Right cardiac atrium (tissue), 5 donors: Measurements from ENCODE around the gene NSL1. TPM values are rescaled to one million over a fixed set of nuclear protein-coding genes. Genes with fewer than 3 reads are reported as not detected.
"Not testable (repeated sequence)": the region's sequence is repeated elsewhere in the genome, so short reads cannot be mapped to it uniquely, and the experiment has no call there.

Experiments
- ATAC-seq, 2 donors: fragments of 200-7000 bp; cut with Tn5 transposase; one replicate each; pipeline versions ENCODE4 v1.8.0 to v1.9.1; 2020; ENCODE audit warnings: moderate library complexity in 2 of 2, mild to moderate bottlenecking in 1 of 2
- DNase-seq, 3 donors: peaks; one replicate each; pipeline ENCODE4 v3.0.0-alpha.2; 2020
- H3K27ac ChIP-seq: one replicate; pipeline ENCODE4 v1.5.1; 2013; ENCODE audit warnings: mild to moderate bottlenecking, low read length, control low read depth, moderate library complexity
- H3K27me3 ChIP-seq: one replicate; pipeline ENCODE4 v1.6.1; 2013; ENCODE audit not compliant: control insufficient read depth, insufficient read depth
- H3K4me1 ChIP-seq: one replicate; pipeline ENCODE4 v1.6.1; 2013; ENCODE audit warnings: low read length; ENCODE audit not compliant: control insufficient read depth, insufficient read depth
- H3K4me3 ChIP-seq: one replicate; pipeline ENCODE4 v1.5.1; 2013; ENCODE audit warnings: low read length, control low read depth
- H3K9me3 ChIP-seq: one replicate; pipeline ENCODE4 v1.6.1; 2013; ENCODE audit warnings: low read length; ENCODE audit not compliant: control insufficient read depth
- WGBS: extraction: QIAGEN DNeasy Blood & Tissue Kit; methylation state at CpG from one replicate; pipeline ENCODE4 v1.1.7; 2013; 5-methylcytosine and 5-hydroxymethylcytosine counted together
- intact Hi-C, 4 donors: fragments of 100-400 bp; cut with DNase I; formaldehyde crosslinking; loops; one replicate each; pipeline versions ENCODE4 v1.11.0 to v1.14.0; 2022 to 2023
- polyA plus RNA-seq: library from polyadenylated mRNA; stranded (reverse); fragments of 200-250 nt; gene quantifications from one replicate; pipeline ENCODE4 v1.2.3, GENCODE V29; 2013
- total RNA-seq, 4 donors: library from RNA; stranded (reverse); fragmentation: NEBNext Ultra II Directional; extraction: Animal tissue kit (Norgen Biotek cat#: 25700); gene quantifications; one replicate each; pipeline ENCODE4 v1.2.1, GENCODE V29; 2021
- donor health status: healthy with polysubstance abuse.
- donor health status: DM: no; HTN: yes; CAD: no.
- donor health status: DM: no; HTN: no; CAD: no.
- donor health status: DM: no; HTN: yes; CAD: no; lungs with severe emphysema.
- donor health status: DM: yes; HTN: yes; CAD: no.

Gene NSL1
- total and polyA plus RNA-seq, 5 donors: 22.5 to 30.6 (median 23.7) TPM

- no peaks in the 10 kb centered on the region for H3K27me3 ChIP-seq
- DNase-seq (no peak), ATAC-seq (no peak)
- WGBS: 75% methylated on average over 9 of the region's 9 CpGs
- intact Hi-C loops: no loop called here
- no peak overlapping the region for H3K4me3 ChIP-seq
- H3K4me1 ChIP-seq: no peaks in the 10 kb centered on the region
- no peaks in the 10 kb centered on the region for H3K9me3 ChIP-seq
- no peak overlapping the region for H3K27ac ChIP-seq
Observed at GRCh38 chr1:212721388-212722247, 70.0 kb downstream of the NSL1 start.

DNA sequence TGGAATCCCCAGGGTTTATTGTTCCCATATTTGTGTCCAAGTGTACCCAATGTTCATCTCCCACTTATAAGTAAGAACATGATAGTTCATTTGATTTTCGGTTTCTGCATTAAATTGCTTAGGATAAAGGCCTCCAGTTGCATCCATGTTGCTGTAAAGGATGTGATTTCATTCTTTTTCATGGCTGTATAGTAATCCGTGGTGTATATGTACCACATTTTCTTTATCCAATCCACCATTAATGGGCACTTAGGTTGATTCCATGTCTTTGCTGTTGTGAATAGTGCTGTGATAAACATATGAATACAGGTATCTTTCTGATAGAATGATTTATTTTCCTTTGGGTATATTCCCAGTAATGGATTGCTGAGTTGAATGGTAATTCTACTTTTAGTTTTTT lies 71.9 kb downstream of the NSL1 start:
- intact Hi-C loops: no loop called here
- Histone ChIP-seq H3K27ac (no peak overlapping the region), H3K4me3 (no peak overlapping the region), H3K27me3 (no peaks in the 10 kb centered on the region), H3K4me1 (no peaks in the 10 kb centered on the region), H3K9me3 (no peaks in the 10 kb centered on the region)
- WGBS: 97% methylated on average over 2 of the region's 2 CpGs
- ATAC-seq: no peak
- no peak for DNase-seq

- intact Hi-C loops: no loop called here
- H3K27me3 ChIP-seq: no peaks in the 10 kb centered on the region
- H3K4me1 ChIP-seq: no peaks in the 10 kb centered on the region
- 24% methylated on average over 4 of the region's 4 CpGs for WGBS
- DNase-seq (no peak), ATAC-seq (no peak)
- H3K4me3 ChIP-seq: no peak overlapping the region
- no peak overlapping the region for H3K27ac ChIP-seq
- no peaks in the 10 kb centered on the region for H3K9me3 ChIP-seq
Observed at GRCh38 chr1:212718499-212718898, 73.1 kb downstream of the NSL1 start.

GRCh38 chr1:212716161-212716560 lies 75.4 kb downstream of the NSL1 start:
- H3K4me3 ChIP-seq: no peak overlapping the region
- WGBS: 35% methylated on average over 1 of the region's 1 CpG
- H3K27me3 ChIP-seq: no peaks in the 10 kb centered on the region
- no peak overlapping the region for H3K27ac ChIP-seq
- no peaks in the 10 kb centered on the region for H3K9me3 ChIP-seq
- intact Hi-C loops: no loop called here
- no peaks in the 10 kb centered on the region for H3K4me1 ChIP-seq
- ATAC-seq (no peak), DNase-seq (no peak)

GRCh38 chr1:212713465-212714136 lies 78.0 kb downstream of the NSL1 start:
- intact Hi-C loops: no loop called here
- no peak for DNase-seq
- Histone ChIP-seq H3K9me3 (no peaks in the 10 kb centered on the region), H3K27me3 (no peaks in the 10 kb centered on the region), H3K4me3 (no peak overlapping the region), H3K27ac (no peak overlapping the region), H3K4me1 (no peaks in the 10 kb centered on the region)
- WGBS: 85% methylated on average over 5 of the region's 5 CpGs
- no peak for ATAC-seq

- Histone ChIP-seq H3K4me1 (no peaks in the 10 kb centered on the region), H3K4me3 (no peak overlapping the region), H3K27ac (no peak overlapping the region), H3K9me3 (no peaks in the 10 kb centered on the region), H3K27me3 (no peaks in the 10 kb centered on the region)
- intact Hi-C loops: no loop called here
- no peak for DNase-seq
- WGBS: 82% methylated on average over 4 of the region's 4 CpGs
- no peak for ATAC-seq
Observed at GRCh38 chr1:212712451-212713303, 78.9 kb downstream of the NSL1 start.

DNA sequence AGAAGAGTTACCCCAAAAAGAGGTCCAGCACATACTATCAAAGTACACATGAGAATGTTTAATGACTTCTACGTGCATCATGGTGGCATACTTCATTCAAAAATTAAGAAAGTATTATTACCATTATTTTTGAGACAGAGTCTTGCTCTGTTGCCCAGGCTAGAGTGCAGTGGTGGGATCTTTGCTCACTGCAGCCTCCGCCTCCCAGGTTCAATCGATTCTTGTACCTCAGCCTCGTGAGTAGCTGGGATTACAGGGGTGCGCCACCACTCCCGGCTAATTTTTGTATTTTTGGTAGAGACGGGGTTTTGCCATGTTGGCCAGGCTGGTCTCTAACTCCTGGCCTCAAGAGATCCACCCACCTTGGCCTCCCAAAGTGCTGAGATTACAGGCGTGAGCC lies 79.6 kb downstream of the NSL1 start:
- H3K4me3 ChIP-seq, H3K27me3 ChIP-seq, DNase-seq, H3K4me1 ChIP-seq, H3K27ac ChIP-seq, H3K9me3 ChIP-seq, intact Hi-C loops, ATAC-seq: not testable (repeated sequence)
- 98% methylated on average over 8 of the region's 8 CpGs for WGBS

DNA sequence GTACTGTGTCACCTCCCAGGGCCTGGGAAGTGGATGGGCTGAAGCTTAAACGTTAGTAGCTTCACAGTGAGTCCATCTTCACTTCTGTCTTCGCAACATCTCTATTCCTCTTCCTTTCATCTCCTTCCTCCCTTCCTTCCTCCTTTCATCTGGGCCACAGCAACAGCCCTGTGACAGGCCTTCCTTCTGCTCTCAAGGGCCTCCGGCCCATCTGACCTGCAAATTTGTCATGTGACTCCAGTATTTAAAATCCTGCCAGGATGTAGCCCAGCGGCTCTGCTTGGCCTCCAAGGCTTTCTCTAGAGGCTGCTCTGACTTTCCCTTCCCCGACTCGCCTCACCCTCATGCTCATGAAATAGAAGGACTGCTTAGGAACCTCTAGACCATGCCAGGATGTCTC lies 81.0 kb downstream of the NSL1 start:
- WGBS: 68% methylated on average over 6 of the region's 6 CpGs
- Histone ChIP-seq H3K9me3 (no peaks in the 10 kb centered on the region), H3K27ac (no peak overlapping the region), H3K4me1 (no peaks in the 10 kb centered on the region), H3K4me3 (no peak overlapping the region), H3K27me3 (no peaks in the 10 kb centered on the region)
- intact Hi-C loops: no loop called here
- DNase-seq: no peak
- ATAC-seq: no peak

DNA sequence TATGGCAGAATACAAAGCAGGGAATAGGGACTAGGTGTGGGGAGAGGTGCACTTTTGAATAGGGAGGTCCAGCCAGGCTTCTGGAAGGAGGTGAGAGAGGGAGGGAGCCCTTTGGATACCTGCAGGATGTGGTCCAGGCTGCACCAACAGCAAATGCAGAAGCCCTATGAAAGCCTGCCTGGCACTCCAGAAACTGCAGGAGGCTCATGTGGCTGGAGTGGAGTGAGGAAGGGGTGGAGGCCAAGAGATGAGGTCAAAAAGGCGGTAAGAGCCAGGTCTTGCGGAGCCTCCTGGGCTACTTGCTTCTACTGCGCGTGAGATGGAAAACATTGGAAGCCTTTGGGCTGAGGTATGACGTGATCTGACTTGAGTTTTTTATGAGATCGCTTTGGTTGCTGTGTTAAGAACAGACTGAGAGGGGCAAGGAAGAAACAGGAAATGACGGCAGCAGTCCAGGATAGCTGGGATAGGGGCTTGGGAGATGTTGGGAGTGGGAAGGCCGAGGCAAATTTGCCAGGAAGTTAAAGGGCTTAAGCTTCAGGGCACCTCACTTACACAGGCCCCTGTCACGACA lies 87.5 kb downstream of the NSL1 start:
- H3K4me3 ChIP-seq: no peak overlapping the region
- H3K9me3 ChIP-seq: no peaks in the 10 kb centered on the region
- intact Hi-C loops: no loop called here
- no peak overlapping the region for H3K27ac ChIP-seq
- ATAC-seq (no peak), DNase-seq (no peak)
- 81% methylated on average over 9 of the region's 9 CpGs for WGBS
- H3K4me1 ChIP-seq: no peaks in the 10 kb centered on the region
- H3K27me3 ChIP-seq: no peaks in the 10 kb centered on the region

- Histone ChIP-seq H3K4me3 (no peak overlapping the region), H3K4me1 (no peaks in the 10 kb centered on the region), H3K27me3 (no peaks in the 10 kb centered on the region), H3K9me3 (no peaks in the 10 kb centered on the region), H3K27ac (no peak overlapping the region)
- DNase-seq (no peak), ATAC-seq (no peak)
- 67% methylated on average over 1 of the region's 1 CpG for WGBS
- intact Hi-C loops: no loop called here
Observed at GRCh38 chr1:212702672-212703071, 88.9 kb downstream of the NSL1 start.

DNA sequence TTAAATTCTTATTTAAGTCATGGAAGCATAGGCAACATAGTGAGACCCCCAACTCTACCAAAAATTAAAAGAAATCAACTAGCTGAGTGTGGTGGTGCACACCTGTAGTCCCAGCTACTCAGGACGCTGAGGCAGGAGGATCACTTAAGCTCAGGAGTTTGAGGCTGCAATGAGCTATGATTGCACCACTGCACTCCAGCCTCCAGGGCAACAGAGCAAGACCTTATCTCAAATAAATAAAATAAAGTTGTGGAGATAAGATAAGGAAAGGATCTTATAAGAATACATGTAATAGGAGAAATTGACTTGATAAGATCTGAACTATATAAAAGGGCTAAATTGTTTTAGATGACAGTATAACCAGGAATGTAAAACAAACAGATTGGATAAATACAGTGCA lies 89.7 kb downstream of the NSL1 start:
- no peak overlapping the region for H3K27ac ChIP-seq
- H3K9me3 ChIP-seq: no peaks in the 10 kb centered on the region
- DNase-seq: no peak
- H3K27me3 ChIP-seq: no peaks in the 10 kb centered on the region
- WGBS: 69% methylated on average over 1 of the region's 1 CpG
- intact Hi-C loops: no loop called here
- no peak overlapping the region for H3K4me3 ChIP-seq
- no peaks in the 10 kb centered on the region for H3K4me1 ChIP-seq
- ATAC-seq: no peak
